HUES64 (cell line): ENCODE results near the gene RPS15.

ENCODE experiments used
- H3K27ac ChIP-seq: 2 replicates; pipeline ENCODE4 v1.7.0; 2013; ENCODE audit warnings: low read depth, low read length, inconsistent platforms
- H3K27me3 ChIP-seq: 2 replicates; pipeline ENCODE4 v1.6.1; 2013; ENCODE audit warnings: mild to moderate bottlenecking, low read length; ENCODE audit not compliant: insufficient read depth
- H3K36me3 ChIP-seq: 2 replicates; pipeline ENCODE4 v1.6.1; 2013; ENCODE audit warnings: mild to moderate bottlenecking, low read length; ENCODE audit not compliant: insufficient read depth
- H3K4me1 ChIP-seq: 2 replicates; pipeline ENCODE4 v1.6.1; 2013; ENCODE audit warnings: mild to moderate bottlenecking, low read length, moderate library complexity; ENCODE audit not compliant: insufficient read depth
- H3K4me3 ChIP-seq: 2 replicates; pipeline ENCODE4 v1.5.1; 2013; ENCODE audit warnings: mild to moderate bottlenecking, low read length, moderate library complexity
- H3K9ac ChIP-seq: 2 replicates; pipeline ENCODE4 v1.6.1; 2013; ENCODE audit warnings: mild to moderate bottlenecking, low read depth, low read length
- H3K9me3 ChIP-seq: 2 replicates; pipeline ENCODE4 v1.6.1; 2013; ENCODE audit warnings: low read depth, low read length; ENCODE audit not compliant: insufficient read depth
- WGBS: fragments of 150-250, 120-280 bp; methylation state at CpG from one replicate; pipeline ENCODE4 v1.1.7; 2013; ENCODE audit warnings: missing lambda C conversion rate; 5-methylcytosine and 5-hydroxymethylcytosine counted together

RPS15 gene

DNA sequence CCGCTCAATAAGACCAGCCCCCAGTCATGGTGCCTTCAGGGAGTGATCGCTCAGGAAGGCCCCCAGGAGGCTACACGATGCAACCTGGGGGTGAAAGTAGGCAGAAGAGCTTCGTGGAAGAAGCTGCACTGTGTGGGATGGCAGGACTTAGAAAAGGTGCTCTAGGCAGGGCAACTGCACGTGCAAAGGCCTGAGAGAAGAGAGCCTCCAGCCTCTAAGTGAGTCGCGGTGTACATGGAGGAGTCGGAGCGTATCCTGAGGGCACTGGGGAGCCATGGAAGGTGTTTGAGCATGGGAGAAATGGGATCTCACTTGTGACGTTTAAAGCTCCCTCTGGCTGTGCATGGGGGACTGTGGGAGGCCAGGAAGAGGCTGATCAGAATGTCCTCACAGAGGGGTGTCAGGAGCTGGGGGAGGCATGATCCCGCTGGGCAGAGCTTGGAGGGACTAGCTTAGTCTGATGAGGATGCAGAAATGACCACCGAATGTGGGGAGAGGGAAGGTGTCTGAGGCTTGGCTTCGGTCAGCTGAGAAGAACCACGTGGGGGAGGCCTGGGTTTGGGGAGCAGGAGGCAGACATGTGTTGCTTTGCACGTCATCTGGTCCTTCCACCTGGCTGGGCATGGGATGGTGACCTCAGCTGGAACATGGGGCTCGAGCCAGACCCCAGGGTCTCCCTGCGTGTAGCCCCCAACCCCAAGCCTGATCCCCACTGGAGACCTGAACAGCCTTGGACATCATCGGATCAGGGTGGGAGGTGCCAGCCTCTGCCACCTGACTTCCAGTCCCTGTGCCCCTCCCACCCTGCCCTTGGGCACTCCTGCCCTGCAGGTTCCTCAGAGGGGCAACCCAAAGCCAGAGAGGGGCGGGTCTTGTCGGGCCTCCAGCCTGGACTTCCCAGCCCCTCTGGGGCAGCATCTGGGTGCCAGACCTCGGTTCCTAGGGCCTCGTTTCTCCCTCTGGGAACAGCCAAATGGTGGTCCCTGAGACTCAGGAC, 12.8 kb downstream of the RPS15 start:
- H3K4me3 ChIP-seq = no peak overlapping the region

DNA sequence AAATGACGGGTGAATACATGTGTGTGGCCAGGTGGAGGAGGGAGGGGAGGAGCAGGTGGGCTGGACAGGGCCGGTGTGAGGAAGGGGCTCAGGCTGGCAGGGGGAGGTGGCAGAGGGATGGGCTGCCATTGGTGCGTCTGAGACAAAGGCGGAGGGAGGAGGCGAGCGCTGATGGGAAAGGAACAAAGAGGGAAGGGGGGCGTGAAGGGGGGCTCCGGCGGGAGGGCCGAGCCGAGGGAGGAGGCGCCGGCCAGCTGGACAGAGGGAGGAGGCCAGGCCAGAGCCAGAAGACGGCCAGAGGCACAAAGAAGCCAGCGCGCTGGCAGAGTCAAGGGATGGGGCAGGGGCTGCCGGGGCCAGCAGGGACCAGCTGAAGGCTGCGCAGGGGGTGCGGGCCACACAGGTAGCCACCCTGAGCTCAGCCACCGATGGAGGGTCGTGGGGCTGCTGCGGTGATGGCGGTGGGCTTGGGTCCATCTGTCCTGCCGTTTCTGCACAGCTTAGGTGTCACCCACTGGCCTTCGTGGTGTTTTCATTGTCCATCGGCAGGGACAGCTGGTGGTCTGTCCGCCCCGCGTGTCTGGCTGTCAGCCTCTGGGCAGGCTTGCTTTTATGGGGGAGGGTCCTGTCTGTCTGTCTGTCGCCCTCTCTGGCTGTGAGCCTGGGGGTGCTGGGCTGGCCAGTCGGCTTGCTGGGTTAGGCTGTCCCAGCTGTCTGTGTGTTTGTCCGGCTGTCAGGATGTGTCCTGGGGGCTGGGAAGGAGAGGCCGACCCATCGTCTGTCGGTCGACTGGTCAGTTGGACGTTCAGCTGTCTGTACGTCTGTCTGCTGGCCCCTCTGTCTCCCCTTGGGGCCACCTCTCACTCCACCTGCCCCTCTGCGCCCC, 14.0 kb downstream of the RPS15 start:
- no peak overlapping the region for H3K27ac ChIP-seq
- peaks cover 6% of the 10 kb centered on the region for H3K4me1 ChIP-seq
- no peaks in the 10 kb centered on the region for H3K9me3 ChIP-seq
- H3K4me3 ChIP-seq = peak overlapping the region; percentile 24; the same call in 1 of the 2 replicates
- H3K27me3 ChIP-seq = peaks cover 81% of the 10 kb centered on the region
- no peak overlapping the region for H3K9ac ChIP-seq
- 44% methylated on average over 39 of the region's 39 CpGs for WGBS
- no peaks in the 10 kb centered on the region for H3K36me3 ChIP-seq

More for the DNA sequence above, 12.8 kb downstream of the RPS15 start:
- WGBS = 55% methylated on average over 22 of the region's 22 CpGs
- H3K4me1 ChIP-seq = peaks cover 6% of the 10 kb centered on the region
- no peaks in the 10 kb centered on the region for H3K36me3 ChIP-seq
- H3K27ac ChIP-seq = no peak overlapping the region
- peaks cover 82% of the 10 kb centered on the region for H3K27me3 ChIP-seq
- no peaks in the 10 kb centered on the region for H3K9me3 ChIP-seq
- no peak overlapping the region for H3K9ac ChIP-seq

DNA sequence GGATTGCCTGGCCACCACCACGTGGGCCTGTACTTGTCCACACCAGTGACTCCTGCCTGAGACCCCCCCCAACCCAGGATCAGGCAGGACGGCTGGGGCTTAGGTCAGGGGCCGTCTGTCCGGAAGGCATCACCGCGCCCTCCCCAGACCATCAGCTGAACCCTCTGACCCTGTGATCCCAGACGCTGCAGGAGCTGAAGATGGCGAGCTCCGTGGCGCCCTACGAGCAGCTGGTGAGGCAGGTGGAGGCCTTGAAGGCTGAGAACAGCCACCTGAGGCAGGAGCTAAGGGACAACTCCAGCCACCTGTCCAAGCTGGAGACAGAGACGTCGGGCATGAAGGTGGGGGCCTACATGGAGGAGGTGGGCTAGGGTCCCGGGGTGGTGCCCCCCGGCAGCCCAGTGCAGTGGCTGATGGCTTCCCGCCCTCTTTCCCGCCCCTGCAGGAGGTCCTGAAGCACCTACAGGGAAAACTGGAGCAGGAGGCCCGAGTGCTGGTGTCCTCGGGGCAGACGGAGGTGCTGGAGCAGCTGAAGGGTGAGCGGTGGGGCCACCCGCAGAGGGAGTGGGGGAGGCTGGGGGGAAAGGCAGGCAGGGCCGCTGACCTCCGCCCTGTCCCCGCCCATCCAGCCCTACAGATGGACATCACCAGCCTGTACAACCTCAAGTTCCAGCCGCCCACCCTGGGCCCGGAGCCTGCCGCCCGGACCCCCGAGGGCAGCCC, 14.8 kb downstream of the RPS15 start:
- Histone ChIP-seq H3K9me3 (no peaks in the 10 kb centered on the region), H3K4me3 (no peak overlapping the region), H3K27ac (no peak overlapping the region), H3K27me3 (peaks cover 80% of the 10 kb centered on the region), H3K4me1 (peaks cover 6% of the 10 kb centered on the region), H3K9ac (no peak overlapping the region), H3K36me3 (no peaks in the 10 kb centered on the region)
- WGBS = 65% methylated on average over 30 of the region's 30 CpGs

DNA sequence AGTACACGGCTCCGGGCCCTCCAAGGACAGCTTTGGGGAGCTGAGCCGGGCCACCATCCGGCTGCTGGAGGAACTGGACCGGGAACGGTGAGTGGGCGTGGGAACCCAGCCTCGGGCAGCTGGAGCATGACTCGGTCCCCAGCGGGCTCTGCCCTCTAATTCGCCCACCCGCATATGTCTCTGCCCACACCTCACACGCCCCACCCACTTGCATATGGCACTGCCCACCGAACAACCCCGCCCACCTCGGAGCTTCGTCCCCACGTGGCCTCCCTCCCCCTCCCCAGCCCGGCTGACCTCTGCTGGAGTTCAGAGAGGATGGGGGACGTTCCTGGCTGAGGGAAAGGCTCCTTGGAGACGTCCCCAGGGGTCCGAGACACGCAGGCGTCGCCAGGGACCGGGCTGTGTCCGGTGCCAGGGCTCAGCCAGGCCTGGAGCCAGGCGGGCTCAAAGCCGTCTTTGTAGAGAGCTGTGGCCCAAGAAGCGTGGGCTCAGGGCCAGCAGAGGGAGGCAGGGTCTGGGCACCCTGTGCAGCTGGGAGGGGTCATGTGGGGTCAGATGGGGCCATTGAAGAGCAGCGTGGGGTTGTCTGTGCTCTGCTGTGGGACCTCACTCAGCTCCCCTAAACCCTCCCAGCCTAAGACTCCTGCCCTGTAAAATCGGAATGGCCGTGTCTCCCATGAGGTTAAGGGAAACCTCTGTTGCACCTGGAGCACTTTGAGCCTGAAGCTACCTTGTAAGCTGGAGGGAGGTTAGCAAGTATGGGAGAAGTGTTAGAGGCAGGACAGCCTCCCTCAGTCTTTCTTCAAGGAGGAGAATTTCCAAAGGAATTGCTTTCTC, 15.5 kb downstream of the RPS15 start:
- H3K9ac ChIP-seq = no peak overlapping the region
- no peak overlapping the region for H3K4me3 ChIP-seq
- 41% methylated on average over 33 of the region's 33 CpGs for WGBS
- H3K36me3 ChIP-seq = no peaks in the 10 kb centered on the region
- H3K9me3 ChIP-seq = no peaks in the 10 kb centered on the region
- H3K4me1 ChIP-seq = peaks cover 6% of the 10 kb centered on the region
- no peak overlapping the region for H3K27ac ChIP-seq
- peaks cover 78% of the 10 kb centered on the region for H3K27me3 ChIP-seq

DNA sequence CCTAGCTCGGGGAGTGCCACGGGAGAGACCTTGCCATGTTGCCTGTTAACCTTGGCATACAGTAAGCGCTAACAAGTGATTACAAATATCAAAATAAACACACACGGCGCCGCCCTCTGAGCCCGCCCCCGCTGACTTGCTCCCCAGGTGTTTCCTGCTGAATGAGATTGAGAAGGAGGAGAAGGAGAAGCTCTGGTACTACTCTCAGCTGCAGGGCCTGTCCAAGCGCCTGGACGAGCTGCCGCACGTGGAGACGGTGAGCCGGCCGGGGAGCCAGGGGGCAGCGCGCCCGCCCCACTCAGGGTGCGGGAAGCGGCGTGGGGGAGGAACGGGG, 16.8 kb downstream of the RPS15 start:
- WGBS = 65% methylated on average over 20 of the region's 22 CpGs
- Histone ChIP-seq H3K4me3 (peak overlapping the region; percentile 5; the same call in 1 of the 2 replicates), H3K4me1 (peaks cover 6% of the 10 kb centered on the region), H3K36me3 (no peaks in the 10 kb centered on the region), H3K27me3 (peaks cover 72% of the 10 kb centered on the region), H3K27ac (no peak overlapping the region), H3K9me3 (no peaks in the 10 kb centered on the region), H3K9ac (no peak overlapping the region; the same call in 1 of the 2 replicates)

DNA sequence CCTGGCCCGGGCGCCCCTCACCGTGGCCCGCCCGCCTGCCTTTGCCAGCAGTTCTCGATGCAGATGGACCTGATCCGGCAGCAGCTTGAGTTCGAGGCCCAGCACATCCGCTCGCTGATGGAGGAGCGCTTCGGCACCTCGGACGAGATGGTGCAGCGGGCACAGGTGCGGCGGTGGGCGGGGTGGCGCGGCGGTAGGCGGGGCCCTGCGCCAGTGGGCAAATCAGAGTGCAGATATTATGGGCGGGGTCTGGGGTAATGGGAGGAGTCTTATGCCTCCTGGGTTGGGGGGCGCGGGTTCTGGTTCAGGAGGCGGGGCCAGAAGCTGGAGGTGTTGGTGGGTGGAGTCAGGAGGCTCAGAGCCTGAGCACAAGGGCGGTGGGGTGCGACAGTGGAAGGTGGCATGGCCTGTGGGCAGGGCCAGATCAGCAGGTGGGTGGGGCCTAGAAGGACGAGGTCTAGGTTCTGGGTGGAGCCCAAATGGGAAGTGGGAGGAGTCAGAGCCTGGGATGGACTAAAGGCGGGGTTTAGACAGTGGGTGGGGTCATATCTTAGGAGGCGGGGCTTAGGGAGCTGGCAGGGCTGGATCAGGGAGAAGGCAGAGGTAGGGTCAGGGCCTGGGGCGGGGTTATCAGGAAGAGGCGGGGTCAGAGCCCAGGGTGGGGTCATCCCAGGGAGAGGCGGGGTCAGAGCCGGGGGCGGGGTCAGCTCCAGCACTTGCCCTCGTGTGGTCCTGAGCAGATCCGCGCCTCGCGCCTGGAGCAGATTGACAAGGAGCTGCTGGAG, 17.3 kb downstream of the RPS15 start:
- Histone ChIP-seq H3K27me3 (peaks cover 67% of the 10 kb centered on the region), H3K4me3 (peak overlapping the region; percentile 5; the same call in 1 of the 2 replicates), H3K36me3 (no peaks in the 10 kb centered on the region), H3K4me1 (peaks cover 6% of the 10 kb centered on the region), H3K9ac (no peak overlapping the region; the same call in 1 of the 2 replicates), H3K9me3 (no peaks in the 10 kb centered on the region), H3K27ac (no peak overlapping the region)
- WGBS = 79% methylated on average over 42 of the region's 42 CpGs

DNA sequence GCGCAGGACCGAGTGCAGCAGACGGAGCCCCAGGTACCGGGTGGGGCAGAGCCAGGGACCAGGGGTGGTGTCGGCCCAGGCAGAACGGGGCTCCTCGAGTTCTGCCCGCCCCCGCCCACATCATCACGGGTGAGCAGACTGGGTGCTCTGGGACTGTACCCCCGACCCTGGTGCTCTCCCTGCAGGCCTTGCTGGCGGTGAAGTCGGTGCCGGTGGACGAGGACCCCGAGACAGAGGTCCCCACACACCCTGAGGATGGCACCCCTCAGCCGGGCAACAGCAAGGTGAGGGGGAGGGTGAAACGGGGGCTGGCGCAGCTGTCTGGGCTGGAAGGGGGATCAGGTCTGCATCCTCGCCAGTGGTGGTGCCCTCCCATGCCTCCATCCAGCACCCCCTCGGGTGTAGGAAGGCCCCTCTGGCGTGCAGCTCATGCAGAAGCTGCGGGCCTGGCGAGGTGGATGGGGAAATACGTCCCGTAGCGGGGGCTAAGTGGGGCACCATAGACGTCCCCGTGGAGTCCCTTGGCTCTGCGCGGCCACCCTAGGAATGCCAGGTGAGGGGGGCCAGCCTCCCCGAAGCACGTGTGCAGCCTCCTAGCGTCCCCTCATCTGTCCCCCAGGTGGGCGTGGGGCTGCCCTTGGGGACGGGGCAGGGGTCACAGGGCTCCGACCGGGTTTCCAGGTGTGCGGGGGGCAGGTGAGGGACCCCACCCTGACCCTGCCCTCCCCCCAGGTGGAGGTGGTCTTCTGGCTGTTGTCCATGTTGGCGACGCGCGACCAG, 18.1 kb downstream of the RPS15 start:
- peaks cover 6% of the 10 kb centered on the region for H3K4me1 ChIP-seq
- WGBS = 90% methylated on average over 43 of the region's 43 CpGs
- no peak overlapping the region for H3K4me3 ChIP-seq
- peaks cover 59% of the 10 kb centered on the region for H3K27me3 ChIP-seq
- H3K9me3 ChIP-seq = no peaks in the 10 kb centered on the region
- no peak overlapping the region for H3K9ac ChIP-seq
- no peak overlapping the region for H3K27ac ChIP-seq
- H3K36me3 ChIP-seq = no peaks in the 10 kb centered on the region

DNA sequence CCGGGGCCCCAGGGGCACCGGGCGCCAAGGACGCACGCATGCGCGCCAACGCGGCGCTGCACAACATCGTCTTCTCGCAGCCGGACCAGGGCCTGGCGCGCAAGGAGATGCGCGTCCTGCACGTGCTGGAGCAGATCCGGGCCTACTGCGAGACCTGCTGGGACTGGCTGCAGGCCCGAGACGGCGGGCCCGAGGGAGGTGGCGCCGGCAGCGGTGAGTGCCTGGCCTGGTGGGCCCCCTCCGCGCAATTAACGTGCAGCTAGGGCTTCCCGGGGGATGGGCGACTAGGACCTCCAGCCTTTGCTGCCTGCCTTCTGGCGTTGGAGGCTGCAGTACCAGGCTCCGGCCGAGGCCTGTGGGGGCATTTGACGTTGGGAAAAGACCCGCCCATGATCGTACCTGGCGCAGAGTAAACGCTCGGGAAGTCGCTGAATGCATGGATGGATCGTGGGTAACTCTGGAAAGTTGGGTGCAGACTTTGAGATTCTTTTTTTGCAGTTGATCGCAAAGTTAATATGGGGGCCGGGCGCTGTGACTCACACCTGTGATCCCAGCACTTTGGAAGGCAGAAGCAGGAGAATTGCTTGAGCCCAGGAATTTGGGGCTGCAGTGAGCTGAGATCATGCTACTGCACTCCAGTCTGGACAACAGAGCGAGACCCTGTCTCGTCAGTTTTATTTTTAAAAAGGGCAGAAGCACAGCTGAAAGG, 19.0 kb downstream of the RPS15 start:
- peaks cover 4% of the 10 kb centered on the region for H3K4me1 ChIP-seq
- H3K4me3 ChIP-seq = no peak overlapping the region
- H3K9me3 ChIP-seq = no peaks in the 10 kb centered on the region
- peaks cover 50% of the 10 kb centered on the region for H3K27me3 ChIP-seq
- H3K36me3 ChIP-seq = no peaks in the 10 kb centered on the region
- no peak overlapping the region for H3K9ac ChIP-seq
- 58% methylated on average over 48 of the region's 48 CpGs for WGBS
- no peak overlapping the region for H3K27ac ChIP-seq

DNA sequence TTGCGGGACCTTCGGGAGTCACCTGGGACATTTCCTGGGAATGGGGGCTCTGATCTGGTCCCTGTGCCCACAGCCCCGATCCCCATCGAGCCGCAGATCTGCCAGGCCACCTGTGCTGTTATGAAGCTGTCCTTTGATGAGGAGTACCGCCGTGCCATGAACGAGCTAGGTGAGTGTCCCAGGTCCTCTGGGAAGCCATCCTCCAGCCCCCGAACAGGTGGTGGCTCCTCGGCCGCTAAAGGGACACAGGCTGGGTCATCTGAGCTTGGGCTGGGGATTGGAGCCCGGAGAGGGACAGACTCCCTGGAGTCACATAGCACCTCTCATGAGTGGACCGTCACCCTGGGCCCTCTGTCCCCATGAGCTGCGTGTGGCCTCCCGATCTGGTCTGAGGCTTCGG, 19.7 kb downstream of the RPS15 start:
- 89% methylated on average over 16 of the region's 16 CpGs for WGBS
- Histone ChIP-seq H3K9ac (no peak overlapping the region), H3K4me1 (no peaks in the 10 kb centered on the region), H3K4me3 (no peak overlapping the region), H3K27ac (no peak overlapping the region), H3K9me3 (no peaks in the 10 kb centered on the region), H3K36me3 (no peaks in the 10 kb centered on the region), H3K27me3 (peaks cover 43% of the 10 kb centered on the region)
